HG03571 (cell line): Measurements from ENCODE around the gene MAPRE3.
A peak's percentile ranks its signal among the peaks of the same experiment; 100 is the strongest.

Experiments used
- ATAC-seq: cut with Tn5 transposase; IDR thresholded peaks from one replicate; pipeline ENCODE4 v1.9.1; 2021; ENCODE audit not compliant: unreplicated experiment

MAPRE3 gene

DNA sequence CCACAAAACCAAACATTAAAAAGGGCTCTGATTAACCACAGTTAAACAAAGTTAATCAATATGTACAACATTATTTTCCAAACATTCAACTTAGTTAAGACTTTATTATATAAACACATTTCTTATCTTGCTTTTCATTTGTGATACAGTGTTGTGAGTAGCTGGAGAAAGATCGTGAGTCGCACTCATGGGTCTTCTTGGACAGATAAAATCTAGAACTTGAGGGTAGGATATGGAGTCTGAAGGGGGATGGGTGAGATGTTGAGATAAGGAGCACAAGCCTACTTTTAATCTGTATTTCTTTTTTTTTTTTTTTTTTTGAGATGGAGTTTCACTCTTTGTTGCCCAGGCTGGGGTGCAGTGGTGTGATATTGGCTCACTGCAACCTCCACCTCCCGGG is 39.7 kb downstream of the MAPRE3 start:
- no peak for ATAC-seq

DNA sequence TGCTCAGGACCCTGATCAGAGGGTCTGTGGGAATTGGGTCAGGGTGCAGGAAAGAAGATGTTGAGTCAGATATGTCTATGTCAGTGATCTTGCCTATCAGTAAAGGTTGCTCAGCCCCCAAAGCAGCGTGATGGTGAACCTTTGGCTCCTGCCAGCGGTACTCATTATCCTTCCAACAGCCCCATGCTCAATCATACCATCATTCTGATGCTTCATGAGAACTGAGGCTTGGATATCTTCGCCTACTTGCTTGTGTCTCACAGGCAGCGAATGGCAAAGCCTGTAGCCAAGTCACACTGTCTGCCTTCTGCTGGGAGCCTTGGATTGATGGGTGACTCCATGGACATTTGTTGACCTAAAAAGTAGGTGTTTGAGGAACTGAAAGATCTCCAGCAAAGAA is 43.3 kb downstream of the MAPRE3 start:
- ATAC-seq, result no peak

DNA sequence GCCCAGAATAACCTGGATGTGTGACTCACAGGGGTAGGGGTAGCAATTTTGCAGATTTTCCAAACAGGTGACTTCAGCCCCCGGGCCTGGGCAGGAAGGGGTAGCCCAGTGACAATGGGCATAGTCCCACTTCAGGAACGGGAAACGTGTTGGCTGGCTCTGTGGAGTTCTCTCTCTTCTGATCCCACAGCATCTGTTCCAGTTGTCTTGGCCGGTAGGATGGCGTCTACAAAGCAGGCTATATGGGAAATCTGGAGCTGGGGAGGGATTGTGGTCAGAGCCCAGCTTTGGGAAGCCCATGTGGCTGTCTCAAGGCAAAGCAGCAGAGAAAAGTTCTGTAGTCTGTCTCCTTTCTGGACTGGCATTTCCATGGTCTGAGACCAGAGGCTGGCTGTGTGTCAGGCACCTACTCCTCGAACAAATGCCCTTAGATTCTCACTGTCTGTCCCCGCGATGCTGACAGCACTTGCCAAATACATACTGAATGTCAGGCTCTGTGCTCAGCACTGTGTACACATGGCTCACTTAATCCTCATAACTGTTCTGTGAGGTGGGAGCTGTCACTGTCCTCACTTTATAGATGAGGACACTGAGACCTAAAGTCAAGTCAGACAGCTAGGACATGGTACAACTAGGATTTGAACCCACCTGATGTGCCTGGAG is 44.5 kb downstream of the MAPRE3 start:
- no peak for ATAC-seq

DNA sequence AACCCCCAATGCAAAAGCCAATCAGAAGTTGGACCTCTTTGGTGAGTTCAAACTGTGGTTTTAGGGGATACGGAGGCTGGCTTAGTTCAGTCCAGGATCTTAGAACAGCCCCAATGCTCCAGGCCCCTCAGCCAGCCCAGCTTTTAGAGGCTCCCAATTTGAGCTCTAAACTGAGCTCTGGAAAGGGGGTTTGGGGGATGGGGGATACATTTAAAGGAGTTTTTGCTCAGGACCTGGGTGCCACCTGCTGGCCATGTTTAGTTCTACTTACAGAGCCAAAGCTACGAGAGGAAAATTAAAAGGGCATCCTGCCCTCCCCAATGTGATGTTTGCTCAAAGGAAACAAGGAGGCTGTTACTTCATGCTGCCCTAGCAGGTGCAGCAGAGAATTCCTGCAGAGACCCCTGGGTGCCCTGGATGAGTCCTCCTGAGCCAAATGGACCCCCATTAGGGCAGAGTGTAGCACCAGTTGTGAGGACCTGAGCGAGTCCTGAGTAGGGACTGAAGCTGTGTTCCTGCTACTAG is 46.4 kb downstream of the MAPRE3 start:
- no peak for ATAC-seq

DNA sequence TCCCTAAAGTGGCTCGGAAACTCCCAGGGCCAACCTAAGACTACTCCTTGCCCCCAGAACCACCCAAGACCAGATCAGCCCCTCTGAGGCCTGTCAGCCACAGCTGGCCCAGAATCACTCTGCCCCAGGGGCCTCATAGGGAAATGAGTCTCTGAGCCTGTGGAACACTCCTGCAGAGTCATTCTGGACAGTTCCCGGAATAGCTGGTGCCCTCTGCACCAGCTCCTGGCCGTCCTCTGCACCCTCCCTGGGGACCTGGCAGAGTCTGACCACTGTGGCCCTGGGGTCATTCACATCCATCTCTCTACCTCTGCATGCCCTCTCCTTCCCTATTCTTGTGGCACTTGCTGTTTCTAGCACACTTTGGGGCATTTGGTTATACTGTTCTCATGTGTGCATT is 47.7 kb downstream of the MAPRE3 start:
- ATAC-seq, result no peak

DNA sequence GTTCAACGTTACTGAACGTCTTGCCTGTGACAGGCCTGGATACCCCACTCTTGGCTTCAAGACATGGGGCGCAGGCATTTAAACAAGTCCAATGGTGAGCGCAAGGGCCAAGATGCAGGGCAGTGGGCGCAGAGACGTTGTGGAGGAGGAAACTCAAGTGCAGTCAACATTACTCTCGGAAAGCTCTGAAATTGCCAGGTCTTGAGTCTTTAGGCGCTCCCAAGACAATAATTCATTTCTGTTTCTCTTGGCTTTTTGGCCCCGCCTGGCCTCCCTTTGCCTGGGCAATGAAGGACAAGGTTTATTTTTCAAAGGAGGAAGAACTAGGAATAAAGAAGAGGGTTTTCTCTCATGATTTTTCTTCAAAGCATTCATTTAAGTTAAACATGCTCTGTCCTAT is 49.0 kb downstream of the MAPRE3 start:
- ATAC-seq, result no peak

DNA sequence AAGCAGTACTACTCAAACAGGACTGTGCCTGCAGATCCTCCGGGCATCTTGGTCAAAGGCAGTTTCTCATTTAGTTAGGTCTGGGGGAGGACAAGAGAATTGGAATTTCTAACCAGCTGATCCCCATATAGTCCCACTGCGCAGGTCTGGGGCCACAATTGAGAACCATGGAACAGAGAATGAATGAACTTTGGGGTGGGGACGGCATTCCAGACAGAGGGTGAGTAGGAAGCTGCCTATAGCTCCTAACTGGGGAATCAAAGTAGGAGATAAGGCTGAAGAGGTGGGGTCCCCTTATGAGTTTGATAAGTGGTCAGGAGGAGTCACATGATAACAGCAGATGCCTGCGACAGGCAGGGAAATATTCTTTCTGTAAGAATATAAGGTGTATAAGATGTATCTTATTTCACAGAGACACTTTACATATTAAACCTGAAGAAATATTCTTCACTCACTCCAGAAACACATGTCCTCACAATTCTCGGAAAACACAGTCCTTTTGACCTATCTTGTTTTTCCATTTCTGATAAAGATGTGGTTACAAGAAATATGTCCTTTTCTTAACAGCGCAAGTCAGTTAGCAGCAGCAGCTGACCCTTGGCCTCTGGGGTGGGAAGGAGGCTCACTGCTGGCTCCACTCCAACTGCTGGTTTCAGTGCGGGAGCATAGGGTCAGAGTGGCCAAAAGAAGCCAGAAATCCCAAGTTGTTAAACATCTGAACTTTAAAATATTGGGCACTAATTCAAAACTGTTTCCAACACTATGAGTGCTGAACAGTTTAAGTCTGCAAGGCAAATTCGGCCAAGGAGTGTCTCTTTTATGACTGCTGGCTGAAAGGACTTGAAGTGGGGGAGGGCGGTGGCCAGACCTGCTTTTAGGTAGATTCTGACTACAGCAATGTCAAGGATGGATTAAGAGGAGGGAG is 49.8 kb downstream of the MAPRE3 start:
- ATAC-seq, result no peak

DNA sequence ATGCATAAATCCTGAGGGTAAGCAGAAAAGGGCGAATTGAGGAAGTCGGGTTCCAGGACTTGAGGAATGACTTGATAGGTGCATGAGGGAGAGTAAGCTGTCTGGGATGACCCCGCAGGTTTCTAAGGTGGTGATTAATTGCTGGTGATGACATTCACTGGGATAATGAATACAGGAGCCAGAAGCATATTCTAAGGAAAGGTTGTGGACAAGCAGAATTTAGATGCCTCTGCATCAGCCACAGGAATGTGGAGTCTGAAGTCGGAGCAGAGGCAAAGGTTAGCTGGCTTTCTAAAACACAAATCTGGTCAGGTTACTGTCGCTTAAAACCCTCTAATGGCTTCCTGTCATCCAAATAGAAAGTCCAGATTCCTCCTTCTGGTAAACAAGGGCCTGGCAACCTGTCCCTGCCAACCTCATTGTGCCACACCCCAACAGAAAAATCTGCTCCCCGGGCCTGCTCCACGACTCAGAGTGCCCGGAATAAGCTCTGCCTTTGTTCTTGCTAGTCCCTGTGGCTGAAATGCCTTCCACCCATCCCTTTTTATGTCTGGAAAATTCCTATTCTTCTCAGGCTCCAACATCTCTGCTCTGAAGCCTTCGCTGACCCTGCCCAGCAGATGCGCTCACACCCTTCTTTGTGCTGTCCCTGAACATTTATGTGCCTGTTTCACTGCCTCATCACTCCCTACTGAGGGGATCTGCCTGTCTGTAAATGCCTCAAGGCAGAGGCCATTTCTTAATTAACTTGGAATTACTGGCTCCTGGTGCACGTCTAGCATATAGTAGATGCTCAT is 51.0 kb downstream of the MAPRE3 start:
- ATAC-seq, result no peak

DNA sequence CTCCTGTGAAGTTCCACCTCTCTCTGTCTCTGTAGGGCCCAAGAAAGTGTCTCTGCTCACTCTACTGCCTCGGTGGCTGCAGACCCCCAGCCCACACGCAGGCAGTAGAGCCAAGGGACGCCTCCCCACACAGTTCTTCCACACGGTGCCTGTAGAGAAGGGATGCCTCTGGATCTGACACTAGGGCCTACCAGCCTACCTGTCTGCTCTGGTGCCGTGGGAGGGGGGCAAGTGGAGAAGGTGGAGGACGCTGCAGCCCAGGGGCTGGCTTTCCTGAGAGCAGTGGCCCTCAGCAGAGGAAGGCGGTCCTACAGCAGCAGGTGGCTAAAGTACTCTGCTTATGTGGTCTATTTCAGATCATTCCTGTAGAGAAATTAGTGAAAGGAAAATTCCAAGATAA is 53.3 kb downstream of the MAPRE3 start:
- no peak for ATAC-seq

DNA sequence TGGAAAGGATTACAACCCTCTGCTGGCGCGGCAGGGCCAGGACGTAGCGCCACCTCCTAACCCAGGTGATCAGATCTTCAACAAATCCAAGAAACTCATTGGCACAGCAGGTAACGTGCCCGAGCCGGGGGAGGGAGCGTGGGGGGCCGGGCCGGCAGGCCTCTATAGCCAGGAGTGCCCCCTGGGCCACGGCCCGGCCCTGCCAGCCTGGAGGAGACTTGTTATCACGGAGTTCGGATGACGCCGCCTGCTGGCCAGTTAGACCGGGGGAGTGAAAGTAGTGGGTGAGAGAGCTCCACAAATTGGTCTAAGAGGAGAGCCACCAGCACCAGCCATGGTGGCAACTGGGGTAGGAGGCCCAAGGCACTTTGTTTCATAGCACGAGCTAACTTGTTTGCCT is 53.8 kb downstream of the MAPRE3 start:
- no peak for ATAC-seq

DNA sequence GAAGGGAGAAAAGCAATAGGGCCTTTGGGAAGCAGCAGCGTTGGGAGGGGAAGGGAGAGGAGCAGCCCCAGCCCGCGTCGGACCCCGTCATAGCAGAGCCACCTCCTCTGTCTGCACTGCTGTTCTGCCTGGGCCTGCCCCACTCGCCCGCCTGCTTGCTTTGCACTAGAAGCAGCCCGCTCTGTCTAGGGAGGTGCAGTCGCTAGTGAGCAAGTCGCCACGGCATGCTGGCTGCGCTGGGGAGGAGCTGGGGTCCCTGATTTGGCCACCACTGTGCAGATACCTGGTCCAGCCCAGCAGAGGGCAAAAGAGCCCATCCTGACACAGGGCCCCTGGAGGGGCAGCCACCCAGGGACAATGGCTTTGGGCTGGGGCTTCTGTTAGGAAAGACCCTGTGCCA is 54.4 kb downstream of the MAPRE3 start:
- ATAC-seq, result no peak

DNA sequence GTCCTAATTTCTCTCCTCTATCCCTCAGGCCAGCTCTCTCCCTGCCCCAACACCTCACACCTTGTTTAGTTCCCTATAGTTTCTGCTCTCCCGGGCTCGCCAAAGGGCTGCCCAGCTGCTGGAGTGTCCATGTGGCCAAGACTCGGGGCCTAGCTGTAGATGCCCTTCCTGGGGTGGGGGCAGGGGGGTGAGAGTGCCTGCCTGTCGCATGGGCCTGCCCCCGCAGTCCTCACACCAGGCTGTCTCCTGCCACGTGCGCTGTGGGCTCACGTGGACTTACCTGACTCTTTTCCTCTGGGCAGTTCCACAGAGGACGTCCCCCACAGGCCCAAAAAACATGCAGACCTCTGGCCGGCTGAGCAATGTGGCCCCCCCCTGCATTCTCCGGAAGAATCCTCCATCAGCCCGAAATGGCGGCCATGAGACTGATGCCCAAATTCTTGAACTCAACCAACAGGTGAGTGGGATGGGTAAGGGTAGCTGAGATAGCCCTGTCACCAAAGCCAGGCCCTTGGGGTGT is 54.9 kb downstream of the MAPRE3 start:
- ATAC-seq, result no peak

DNA sequence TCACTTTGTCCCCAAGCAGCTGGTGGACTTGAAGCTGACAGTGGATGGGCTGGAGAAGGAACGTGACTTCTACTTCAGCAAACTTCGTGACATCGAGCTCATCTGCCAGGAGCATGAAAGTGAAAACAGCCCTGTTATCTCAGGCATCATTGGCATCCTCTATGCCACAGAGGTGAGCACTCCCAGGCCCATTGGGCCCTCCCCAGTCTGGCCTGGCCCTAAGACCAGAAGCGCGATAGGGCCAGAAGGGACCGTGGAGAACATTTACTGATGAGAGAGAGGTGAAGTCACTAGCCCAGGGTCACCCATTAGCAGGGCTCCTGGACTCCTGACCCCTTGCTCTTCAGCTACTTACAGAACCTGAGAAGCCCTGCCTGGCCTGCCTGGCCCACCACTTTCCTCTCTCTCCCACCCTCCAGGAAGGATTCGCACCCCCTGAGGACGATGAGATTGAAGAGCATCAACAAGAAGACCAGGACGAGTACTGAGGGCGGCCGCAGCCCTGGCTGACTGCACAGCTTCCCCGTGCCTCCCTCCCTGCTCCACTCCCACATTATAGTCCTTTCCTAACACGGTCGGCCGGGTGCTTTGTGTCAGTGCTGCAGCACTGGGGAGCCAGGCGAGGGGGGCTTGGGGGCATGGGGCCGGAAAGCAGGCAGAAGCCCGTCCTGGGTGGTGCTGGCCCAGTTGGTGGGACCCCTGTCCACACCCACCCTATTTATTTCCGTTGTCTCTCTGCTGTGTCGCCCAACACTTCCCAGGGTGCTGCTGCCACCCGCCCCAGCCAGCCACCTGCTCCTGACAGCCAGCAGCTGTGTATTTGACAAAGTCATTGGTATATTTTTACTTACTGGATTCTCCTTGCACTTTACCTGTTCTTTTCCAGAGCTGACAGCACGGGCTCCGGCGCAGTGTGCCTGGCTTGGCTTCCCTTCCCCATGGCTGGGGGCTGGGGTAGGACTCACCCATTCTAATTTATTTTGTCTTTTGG is 55.7 kb downstream of the MAPRE3 start:
- no peak for ATAC-seq

DNA sequence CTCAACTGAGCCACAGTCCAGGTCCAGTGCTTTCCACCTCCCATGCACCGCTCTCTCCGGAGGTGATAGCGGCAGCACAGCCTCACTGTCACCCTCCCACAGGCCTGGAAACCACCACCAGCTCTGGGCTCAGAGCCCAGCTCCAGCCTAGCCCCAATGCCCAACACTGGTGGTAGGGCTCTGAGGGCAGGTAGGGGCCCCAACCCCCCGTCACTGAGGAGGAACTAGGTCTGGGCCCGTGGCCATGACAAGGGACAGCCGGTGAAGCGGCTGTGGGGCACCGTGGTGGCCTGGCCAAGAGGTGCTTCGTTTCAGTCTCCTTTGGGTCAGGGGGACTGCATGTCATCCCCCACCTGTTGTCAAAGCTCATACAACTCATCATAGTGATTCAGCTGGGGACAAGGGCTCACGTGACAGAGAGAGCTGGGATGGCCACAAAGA is 56.8 kb downstream of the MAPRE3 start:
- no peak for ATAC-seq

DNA sequence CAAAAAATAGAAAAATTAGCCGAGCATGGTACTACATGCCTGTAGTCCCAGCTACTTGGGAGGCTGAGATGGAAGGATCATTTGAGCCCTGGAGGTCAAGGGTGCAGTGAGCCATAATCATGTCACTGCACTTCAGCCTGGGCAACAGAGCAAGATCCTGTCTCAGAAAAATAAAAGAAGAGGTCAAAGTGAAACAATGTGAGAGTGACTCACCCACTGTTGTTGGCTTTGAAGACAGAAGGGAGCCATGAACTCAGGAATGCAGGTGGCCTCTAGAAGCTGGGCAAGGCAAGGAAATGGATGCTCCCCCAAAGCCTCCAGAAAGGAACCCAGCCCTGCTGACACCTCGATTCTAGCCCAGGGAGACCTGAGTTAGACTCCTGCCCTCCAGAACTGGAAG is 58.6 kb downstream of the MAPRE3 start:
- no peak for ATAC-seq

DNA sequence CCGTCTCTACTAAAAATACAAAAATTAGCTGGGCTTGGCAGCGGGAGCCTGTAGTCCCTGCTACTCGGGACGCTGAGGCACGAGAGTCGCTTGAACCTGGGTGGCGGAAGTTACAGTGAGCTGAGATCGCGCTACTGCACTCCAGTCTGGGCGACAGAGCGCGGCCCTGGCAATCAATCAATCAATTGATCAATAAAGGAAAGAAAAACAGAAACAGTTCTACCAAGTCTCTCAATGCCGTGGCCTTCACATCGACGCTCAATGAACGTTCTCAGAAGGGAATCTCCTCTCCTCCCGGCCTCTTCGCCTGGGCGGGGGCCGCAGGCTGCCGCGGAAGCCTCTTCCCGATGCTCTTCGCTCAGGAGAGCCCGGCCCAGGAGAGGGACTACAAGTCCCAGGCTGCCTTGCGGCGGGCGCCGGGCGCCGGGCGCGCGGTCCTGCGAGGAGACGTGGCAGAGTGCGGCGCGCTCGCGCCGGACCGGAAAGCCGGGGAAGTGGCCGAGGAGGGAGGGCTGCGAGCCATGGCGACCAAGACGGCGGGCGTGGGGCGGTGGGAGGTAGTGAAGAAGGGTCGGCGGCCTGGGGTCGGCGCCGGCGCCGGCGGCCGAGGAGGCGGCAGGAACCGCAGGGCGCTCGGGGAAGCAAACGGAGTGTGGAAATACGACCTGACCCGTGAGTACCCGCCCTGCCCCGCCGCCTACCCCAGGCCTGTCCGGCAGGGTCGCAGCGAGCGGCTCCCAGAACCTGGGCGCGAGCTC is 62.2 kb downstream of the MAPRE3 start, which contains the start of gene TMEM214:
Gene TMEM214 (plus strand): TSS at position 471 of the 758 bp plus-strand sequence. CDS start 51 bp downstream, at position 522.
- ATAC-seq, result peak; percentile 89

DNA sequence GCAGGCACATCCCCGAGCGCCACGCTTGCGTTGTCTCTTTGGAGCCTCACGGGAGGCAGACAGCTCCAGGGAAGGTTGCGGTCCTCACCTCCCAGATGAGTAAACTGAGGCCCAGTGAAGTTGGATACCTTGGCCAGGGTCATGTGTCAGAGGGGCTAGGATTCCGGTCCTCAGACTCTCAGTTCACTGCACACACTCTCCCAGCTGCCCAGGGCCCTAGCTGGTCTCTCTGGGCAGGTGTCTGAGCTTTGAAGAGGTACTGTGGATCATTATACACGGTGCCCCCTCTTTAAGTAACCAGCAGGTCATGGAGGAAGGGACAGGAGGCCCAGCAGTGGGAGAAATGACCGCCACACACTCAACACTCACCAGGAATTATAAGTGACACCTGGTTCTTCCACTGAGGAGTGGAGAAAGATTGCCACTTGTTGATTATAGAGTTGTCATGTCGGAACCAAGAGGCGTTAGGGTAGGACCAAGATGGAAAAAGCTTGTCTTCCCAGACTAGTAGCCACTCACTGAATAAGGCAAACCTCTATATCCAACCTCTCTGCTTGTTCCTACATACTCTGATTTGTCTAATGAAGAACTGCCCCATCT is 62.9 kb downstream of the MAPRE3 start:
- no peak for ATAC-seq

DNA sequence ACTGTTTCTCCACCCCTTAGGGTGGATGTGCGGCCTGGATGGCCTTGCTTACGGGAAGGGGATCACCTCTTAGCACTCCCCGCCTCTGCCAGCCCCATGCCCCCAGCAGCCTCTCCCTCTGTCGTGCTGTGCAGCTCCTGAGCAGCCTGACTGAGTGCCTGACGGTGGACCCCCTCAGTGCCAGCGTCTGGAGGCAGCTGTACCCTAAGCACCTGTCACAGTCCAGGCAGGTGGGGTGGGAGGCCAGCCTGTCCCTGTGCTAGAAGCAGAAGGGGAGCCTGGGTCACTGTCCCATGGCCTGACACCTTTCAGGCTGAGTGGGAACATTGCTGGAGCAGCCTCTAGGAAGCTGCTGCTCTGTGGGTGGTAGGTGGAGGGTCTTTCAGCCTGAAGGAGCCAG is 67.6 kb downstream of the MAPRE3 start:
- ATAC-seq, result no peak
